Left ventricle myocardium inferior (tissue), 1 donor: ENCODE measurements around the gene COQ5. TPM values are rescaled to one million over a fixed set of nuclear protein-coding genes. Genes with fewer than 3 reads are reported as not detected.
"Not testable (repeated sequence)": the region's sequence is repeated elsewhere in the genome, so short reads cannot be mapped to it uniquely, and the experiment has no call there.

Experiments
- DNase-seq: peaks from one replicate; pipeline ENCODE4 v3.0.0-alpha.2; 2020
- H3K27ac ChIP-seq: fragments of 200-600 bp; replicated peaks from 2 replicates; pipeline ENCODE4 v1.8.0; 2021
- H3K27me3 ChIP-seq: fragments of 200-600 bp; 2 replicates; pipeline ENCODE4 v1.8.0; 2021; ENCODE audit warnings: low read depth
- H3K36me3 ChIP-seq: fragments of 200-600 bp; 2 replicates; pipeline ENCODE4 v1.8.0; 2021
- H3K4me1 ChIP-seq: fragments of 200-600 bp; 2 replicates; pipeline ENCODE4 v1.8.0; 2021
- H3K4me3 ChIP-seq: fragments of 200-600 bp; 2 replicates; pipeline ENCODE4 v1.8.0; 2021; ENCODE audit warnings: mild to moderate bottlenecking, moderate library complexity
- H3K9me3 ChIP-seq: fragments of 200-600 bp; replicated peaks from 2 replicates; pipeline ENCODE4 v1.8.0; 2021
- intact Hi-C: fragments of 100-400 bp; cut with micrococcal nuclease; formaldehyde crosslinking; loops from one replicate; pipeline ENCODE4 v1.11.0; 2022
- total RNA-seq: library from RNA; stranded (reverse); fragmentation: NEBNext Ultra II Directional; extraction: Animal tissue kit (Norgen Biotek cat#: 25700); gene quantifications from one replicate; pipeline ENCODE4 v1.2.1, GENCODE V29; 2021
- TF ChIP-seq, protein P1 (sequence below): fragments of 200-600 bp; IDR thresholded peaks from 2 replicates; pipeline ENCODE4 v1.8.0; 2021; ENCODE audit warnings: antibody characterized with exemption, mild to moderate bottlenecking, borderline replicate concordance
- donor health status: DM: no; HTN: yes; CAD: no; lungs with severe emphysema.

Gene COQ5
- total RNA-seq, 1 donor from 2014 or later, result 41.8 TPM

DNA sequence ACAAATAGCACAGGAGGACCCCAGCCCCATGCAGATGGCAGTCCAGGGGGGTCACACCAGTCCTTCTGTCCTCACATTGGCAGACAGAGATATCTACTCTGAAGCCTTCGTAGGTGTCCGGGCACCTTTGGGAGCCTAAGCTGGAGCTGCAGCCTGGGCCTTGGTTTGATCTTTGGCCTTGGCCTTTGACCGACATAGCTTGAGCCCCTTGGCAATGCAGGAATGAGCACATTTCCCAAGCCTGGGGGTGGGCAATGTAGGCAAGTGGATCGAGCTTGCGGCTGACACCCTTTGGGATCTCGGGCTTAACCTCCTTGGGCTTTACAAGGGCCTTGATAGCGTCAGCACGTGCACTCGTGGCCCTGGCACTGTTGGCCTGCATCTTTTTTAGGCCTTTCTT is 6.4 kb downstream of the COQ5 start:
- TF ChIP-seq, protein P1, sequence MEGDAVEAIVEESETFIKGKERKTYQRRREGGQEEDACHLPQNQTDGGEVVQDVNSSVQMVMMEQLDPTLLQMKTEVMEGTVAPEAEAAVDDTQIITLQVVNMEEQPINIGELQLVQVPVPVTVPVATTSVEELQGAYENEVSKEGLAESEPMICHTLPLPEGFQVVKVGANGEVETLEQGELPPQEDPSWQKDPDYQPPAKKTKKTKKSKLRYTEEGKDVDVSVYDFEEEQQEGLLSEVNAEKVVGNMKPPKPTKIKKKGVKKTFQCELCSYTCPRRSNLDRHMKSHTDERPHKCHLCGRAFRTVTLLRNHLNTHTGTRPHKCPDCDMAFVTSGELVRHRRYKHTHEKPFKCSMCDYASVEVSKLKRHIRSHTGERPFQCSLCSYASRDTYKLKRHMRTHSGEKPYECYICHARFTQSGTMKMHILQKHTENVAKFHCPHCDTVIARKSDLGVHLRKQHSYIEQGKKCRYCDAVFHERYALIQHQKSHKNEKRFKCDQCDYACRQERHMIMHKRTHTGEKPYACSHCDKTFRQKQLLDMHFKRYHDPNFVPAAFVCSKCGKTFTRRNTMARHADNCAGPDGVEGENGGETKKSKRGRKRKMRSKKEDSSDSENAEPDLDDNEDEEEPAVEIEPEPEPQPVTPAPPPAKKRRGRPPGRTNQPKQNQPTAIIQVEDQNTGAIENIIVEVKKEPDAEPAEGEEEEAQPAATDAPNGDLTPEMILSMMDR, result no peak
- Histone ChIP-seq H3K36me3 (peaks cover 32% of the 10 kb centered on the region), H3K4me1 (no peaks in the 10 kb centered on the region), H3K27ac (no peak overlapping the region), H3K9me3 (no peaks in the 10 kb centered on the region), H3K4me3 (no peak overlapping the region), H3K27me3 (no peaks in the 10 kb centered on the region)
- DNase-seq, result no peak
- intact Hi-C loops, result no loop called here

DNA sequence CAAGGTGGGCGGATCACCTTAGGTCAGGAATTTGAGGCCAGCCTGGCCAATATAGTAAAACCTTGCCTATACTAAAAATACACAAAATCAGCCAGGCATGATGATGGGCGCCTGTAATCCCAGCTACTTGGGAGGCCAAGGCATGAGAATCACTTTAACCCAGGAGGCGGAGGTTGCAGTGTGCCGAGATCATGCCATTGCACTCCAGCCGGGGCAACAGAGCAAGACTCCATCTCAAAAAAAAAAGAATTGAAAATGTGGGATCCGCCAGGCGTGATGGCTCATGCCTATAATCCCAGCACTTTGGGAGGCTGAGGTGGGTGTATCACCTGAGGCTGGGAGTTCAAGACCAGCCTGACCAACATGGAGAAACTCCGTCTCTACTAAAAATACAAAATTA is 9.6 kb downstream of the COQ5 start:
- intact Hi-C loops, H3K4me3 ChIP-seq, H3K4me1 ChIP-seq, H3K27me3 ChIP-seq, DNase-seq, H3K9me3 ChIP-seq, H3K27ac ChIP-seq: not testable (repeated sequence)
- H3K36me3 ChIP-seq, result peaks cover 58% of the 10 kb centered on the region

DNA sequence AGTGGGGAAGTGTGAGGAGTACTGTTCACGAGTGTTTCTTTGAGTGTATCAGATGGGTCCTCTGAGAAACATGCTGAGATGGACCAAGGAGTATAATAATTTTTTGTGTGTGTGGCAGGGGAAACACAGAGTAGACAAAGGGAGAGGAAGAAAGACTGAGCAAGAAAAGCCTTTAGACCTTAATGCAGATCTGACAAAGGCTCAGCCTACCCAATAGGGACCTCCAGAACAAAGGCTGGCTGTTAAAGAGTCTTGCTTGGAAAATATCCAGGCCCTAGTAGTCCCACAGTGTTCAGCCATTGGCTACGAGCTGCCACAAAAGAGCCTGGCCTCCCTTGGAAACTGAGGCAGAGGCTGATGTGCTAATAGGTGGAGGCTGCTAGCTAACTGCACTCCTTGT is 13.5 kb downstream of the COQ5 start:
- peaks cover 81% of the 10 kb centered on the region for H3K36me3 ChIP-seq
- TF ChIP-seq, protein P1, result no peak
- no peak overlapping the region for H3K4me3 ChIP-seq
- H3K27me3 ChIP-seq, result no peaks in the 10 kb centered on the region
- no peak overlapping the region for H3K27ac ChIP-seq
- H3K9me3 ChIP-seq, result no peaks in the 10 kb centered on the region
- no peak for DNase-seq
- intact Hi-C loops, result no loop called here
- no peaks in the 10 kb centered on the region for H3K4me1 ChIP-seq

DNA sequence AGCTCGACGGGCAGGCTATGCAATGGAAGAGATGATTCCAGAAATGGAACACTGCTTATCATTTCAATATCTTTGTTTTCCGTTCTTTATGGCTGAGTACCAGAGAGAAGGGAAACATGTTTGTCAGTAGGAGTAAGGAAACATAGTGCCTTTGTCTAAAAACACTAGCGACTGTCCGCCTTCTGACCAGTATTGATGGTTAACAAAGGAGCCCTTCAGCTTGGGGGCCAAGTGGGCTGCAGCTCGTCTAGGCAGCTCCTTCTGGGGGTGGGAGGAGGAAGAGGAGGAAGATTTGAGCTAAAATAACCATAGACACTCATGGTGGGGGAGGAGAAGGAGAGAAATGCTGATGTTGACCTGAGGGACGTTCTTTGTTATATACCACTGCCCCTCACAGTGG is 15.0 kb downstream of the COQ5 start:
- Histone ChIP-seq H3K4me3 (no peak overlapping the region), H3K9me3 (no peaks in the 10 kb centered on the region), H3K4me1 (no peaks in the 10 kb centered on the region), H3K36me3 (peaks cover 85% of the 10 kb centered on the region), H3K27me3 (no peaks in the 10 kb centered on the region), H3K27ac (no peak overlapping the region)
- TF ChIP-seq, protein P1, result no peak
- DNase-seq, result no peak
- intact Hi-C loops, result no loop called here

DNA sequence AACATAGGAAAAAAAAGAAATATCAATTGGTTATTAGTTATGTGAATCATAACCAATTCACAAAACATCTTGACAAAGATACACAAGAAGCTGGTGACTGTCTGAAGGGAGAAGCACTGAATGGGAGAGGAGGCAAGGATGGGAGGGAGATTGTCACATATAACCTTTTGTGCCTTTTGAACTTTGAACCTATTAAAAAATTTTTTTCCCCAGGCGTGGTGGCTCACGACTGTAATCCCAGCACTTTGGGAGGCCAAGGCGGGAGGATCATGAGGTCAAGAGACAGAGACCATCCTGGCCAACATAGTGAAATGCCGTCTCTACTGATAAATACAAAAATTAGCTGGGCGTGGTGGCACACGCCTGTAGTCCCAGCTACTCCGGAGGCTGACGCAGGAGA is 20.4 kb downstream of the COQ5 start:
- Histone ChIP-seq H3K27me3 (no peaks in the 10 kb centered on the region), H3K36me3 (peaks cover 91% of the 10 kb centered on the region), H3K9me3 (no peaks in the 10 kb centered on the region), H3K4me3 (no peak overlapping the region), H3K27ac (no peak overlapping the region), H3K4me1 (no peaks in the 10 kb centered on the region)
- intact Hi-C loops, result no loop called here
- DNase-seq, result no peak
- TF ChIP-seq, protein P1, result no peak

DNA sequence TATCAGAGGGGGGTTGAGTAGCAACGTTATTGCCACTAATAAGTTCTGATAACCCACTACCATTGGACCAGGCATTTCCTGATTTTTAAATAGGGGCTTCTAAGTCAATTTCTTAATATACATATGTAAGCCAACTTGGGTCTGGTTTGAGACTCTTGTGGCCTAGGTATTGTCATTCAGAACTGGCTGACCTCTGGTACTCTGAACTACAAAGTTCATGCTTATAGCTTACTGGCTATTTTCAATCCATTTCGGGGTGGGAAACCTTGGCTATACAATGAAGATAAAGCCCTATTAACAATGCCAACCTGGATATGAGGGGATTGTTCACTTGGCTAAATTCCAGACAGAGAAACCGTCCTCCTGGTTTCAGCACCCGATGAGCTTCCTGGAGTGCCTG is 24.4 kb downstream of the COQ5 start:
- Histone ChIP-seq H3K4me1 (no peaks in the 10 kb centered on the region), H3K4me3 (no peak overlapping the region), H3K36me3 (peaks cover 77% of the 10 kb centered on the region), H3K9me3 (no peaks in the 10 kb centered on the region), H3K27ac (no peak overlapping the region), H3K27me3 (no peaks in the 10 kb centered on the region)
- TF ChIP-seq, protein P1, result no peak
- intact Hi-C loops, result no loop called here
- DNase-seq, result no peak
